Sigmoid colon (tissue), 7 donors: ENCODE data around the gene NEURL1B. TPM values are rescaled to one million over a fixed set of nuclear protein-coding genes. Genes with fewer than 3 reads are reported as not detected.
"Not testable (repeated sequence)": the region's sequence is repeated elsewhere in the genome, so short reads cannot be mapped to it uniquely, and the experiment has no call there.

Experiments used
- DNase-seq: peaks from one replicate; pipeline ENCODE4 v3.0.0-alpha.2; 2019
- H3K27ac ChIP-seq, 4 donors: fragments of 200-600 bp; sonication (generic); one replicate each; pipeline ENCODE4 v1.5.1; 2016 to 2019; ENCODE audit warnings: mild to moderate bottlenecking in 1 of 4
- H3K27me3 ChIP-seq, 3 donors: fragments of 200-600 bp; sonication (generic); one replicate each; pipeline ENCODE4 v1.5.1; 2019; ENCODE audit warnings: mild to moderate bottlenecking in 1 of 3
- H3K36me3 ChIP-seq, 4 donors: fragments of 200-600 bp; sonication (generic); one replicate each; pipeline ENCODE4 v1.5.1; 2016 to 2019
- H3K4me1 ChIP-seq, 4 donors: fragments of 200-600 bp; sonication (generic); one replicate each; pipeline ENCODE4 v1.5.1; 2017 to 2019
- H3K4me3 ChIP-seq, 4 donors: fragments of 200-600 bp; sonication (generic); one replicate each; pipeline ENCODE4 v1.5.1; 2017 to 2019; ENCODE audit warnings: mild to moderate bottlenecking in 2 of 4, moderate library complexity in 1 of 4
- H3K9me3 ChIP-seq, 4 donors: fragments of 200-600 bp in 3 of 4; sonication (generic) in 3 of 4; one replicate each; pipeline versions ENCODE4 v1.5.1 to v1.6.1; 2013 to 2019
- EP300 ChIP-seq, 4 donors: sonication (generic); formaldehyde crosslinking; IDR thresholded peaks; one replicate each; pipeline ENCODE4 v1.6.1; 2017; ENCODE audit warnings: antibody characterized with exemption in 4 of 4
- POLR2A ChIP-seq, 2 donors: fragments of 450-650 bp; IDR thresholded peaks; one replicate each; pipeline ENCODE4 v1.6.1; 2016; ENCODE audit warnings: antibody characterized with exemption in 2 of 2, mild to moderate bottlenecking in 2 of 2, moderate library complexity in 2 of 2
- POLR2AphosphoS5 ChIP-seq, 4 donors: sonication (generic); formaldehyde crosslinking; IDR thresholded peaks; one replicate each; pipeline ENCODE4 v1.6.1; 2017; ENCODE audit warnings: antibody characterized with exemption in 4 of 4
- WGBS, 2 donors: extraction: QIAGEN DNeasy Blood & Tissue Kit; methylation state at CpG; one replicate each; pipeline ENCODE4 v1.1.7; 2013; 5-methylcytosine and 5-hydroxymethylcytosine counted together
- intact Hi-C: fragments of 100-400 bp; cut with DNase I; formaldehyde crosslinking; loops from one replicate; pipeline ENCODE4 v1.15.1; 2023
- polyA plus RNA-seq, 3 donors: library from polyadenylated mRNA; stranded (reverse); fragments of 200-250 nt; gene quantifications; one replicate each; pipeline ENCODE4 v1.2.3, GENCODE V29; 2013
- total RNA-seq, 4 donors: library from RNA; depleted of rRNA; stranded (reverse); fragments of >200 nt; gene quantifications; one replicate each; pipeline ENCODE4 v1.1.0, GENCODE V29; 2016
- TF ChIP-seq, protein P1 (sequence below), 4 experiments: fragments of 450-650 bp in 3 of 4; fragments of 200-600 bp in 1 of 4; IDR thresholded peaks; one replicate each; pipeline ENCODE4 v1.5.1; 2016 to 2019; ENCODE audit warnings: antibody characterized with exemption in 4 of 4, mild to moderate bottlenecking in 3 of 4, moderate library complexity in 2 of 4
- donor health status: healthy with polysubstance abuse.
- donor health status: Bipolar disorder and iron deficiency.
- donor health status: healthy.

The NEURL1B gene
- total and polyA plus RNA-seq, 7 donors: 12.6 to 53.2 (median 32.9) TPM

DNA sequence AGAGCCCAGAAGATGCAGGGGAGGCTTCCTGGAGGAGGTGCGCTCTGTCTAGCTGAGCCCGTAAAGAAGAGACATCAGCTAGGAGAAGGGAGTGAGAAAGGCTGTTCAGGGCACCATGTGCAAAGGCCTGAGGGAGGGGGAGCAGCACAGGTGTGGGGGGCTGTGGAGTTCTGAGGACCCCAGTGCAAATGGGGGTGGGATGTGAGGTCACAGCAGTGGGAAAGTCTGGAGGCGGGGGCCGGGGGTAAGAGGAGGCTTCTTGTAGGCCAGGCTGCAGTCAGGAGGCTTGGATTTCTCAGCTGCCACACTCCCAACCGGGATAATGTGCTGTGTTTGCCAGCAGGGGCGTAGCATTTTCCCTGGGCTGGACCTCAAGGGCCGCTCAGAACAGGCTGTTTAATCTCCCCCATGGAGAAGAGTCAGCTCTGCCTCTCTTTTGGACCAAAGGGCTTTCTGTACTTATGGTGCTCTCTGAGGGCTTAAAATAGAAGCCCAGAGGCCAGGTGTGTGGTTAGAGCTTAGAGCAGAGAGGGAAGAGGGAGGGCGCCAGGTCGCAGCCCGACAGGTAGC, 5.7 kb downstream of the NEURL1B start:
- H3K9me3 ChIP-seq: no peaks in the 10 kb centered on the region
- no peaks in the 10 kb centered on the region for H3K27me3 ChIP-seq
- H3K36me3 ChIP-seq: no peaks in the 10 kb centered on the region
- intact Hi-C loops: no loop called here
- peak in 2 of 4 donors; percentile 15 to 61 for TF ChIP-seq EP300 (IDR thresholded peaks at IDR 0.05)
- TF ChIP-seq POLR2A (IDR thresholded peaks at IDR 0.05): no peak
- TF ChIP-seq, protein P1, sequence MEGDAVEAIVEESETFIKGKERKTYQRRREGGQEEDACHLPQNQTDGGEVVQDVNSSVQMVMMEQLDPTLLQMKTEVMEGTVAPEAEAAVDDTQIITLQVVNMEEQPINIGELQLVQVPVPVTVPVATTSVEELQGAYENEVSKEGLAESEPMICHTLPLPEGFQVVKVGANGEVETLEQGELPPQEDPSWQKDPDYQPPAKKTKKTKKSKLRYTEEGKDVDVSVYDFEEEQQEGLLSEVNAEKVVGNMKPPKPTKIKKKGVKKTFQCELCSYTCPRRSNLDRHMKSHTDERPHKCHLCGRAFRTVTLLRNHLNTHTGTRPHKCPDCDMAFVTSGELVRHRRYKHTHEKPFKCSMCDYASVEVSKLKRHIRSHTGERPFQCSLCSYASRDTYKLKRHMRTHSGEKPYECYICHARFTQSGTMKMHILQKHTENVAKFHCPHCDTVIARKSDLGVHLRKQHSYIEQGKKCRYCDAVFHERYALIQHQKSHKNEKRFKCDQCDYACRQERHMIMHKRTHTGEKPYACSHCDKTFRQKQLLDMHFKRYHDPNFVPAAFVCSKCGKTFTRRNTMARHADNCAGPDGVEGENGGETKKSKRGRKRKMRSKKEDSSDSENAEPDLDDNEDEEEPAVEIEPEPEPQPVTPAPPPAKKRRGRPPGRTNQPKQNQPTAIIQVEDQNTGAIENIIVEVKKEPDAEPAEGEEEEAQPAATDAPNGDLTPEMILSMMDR (IDR thresholded peaks at IDR 0.05): peak; percentile 43 to 66 (median 54)
- TF ChIP-seq POLR2AphosphoS5 (IDR thresholded peaks at IDR 0.05): peak; percentile 52 to 73 (median 61)
- WGBS, 2 donors: 51 to 68% methylated on average over 10 of the region's 10 CpGs
- DNase-seq: peak; percentile 92
- H3K4me3 ChIP-seq: no peak overlapping the region
- H3K4me1 ChIP-seq: peaks cover 0 to 98% (median 93%) of the 10 kb centered on the region in 4 donors
- peak overlapping the region; percentile 94 to 99 (median 96) for H3K27ac ChIP-seq

DNA sequence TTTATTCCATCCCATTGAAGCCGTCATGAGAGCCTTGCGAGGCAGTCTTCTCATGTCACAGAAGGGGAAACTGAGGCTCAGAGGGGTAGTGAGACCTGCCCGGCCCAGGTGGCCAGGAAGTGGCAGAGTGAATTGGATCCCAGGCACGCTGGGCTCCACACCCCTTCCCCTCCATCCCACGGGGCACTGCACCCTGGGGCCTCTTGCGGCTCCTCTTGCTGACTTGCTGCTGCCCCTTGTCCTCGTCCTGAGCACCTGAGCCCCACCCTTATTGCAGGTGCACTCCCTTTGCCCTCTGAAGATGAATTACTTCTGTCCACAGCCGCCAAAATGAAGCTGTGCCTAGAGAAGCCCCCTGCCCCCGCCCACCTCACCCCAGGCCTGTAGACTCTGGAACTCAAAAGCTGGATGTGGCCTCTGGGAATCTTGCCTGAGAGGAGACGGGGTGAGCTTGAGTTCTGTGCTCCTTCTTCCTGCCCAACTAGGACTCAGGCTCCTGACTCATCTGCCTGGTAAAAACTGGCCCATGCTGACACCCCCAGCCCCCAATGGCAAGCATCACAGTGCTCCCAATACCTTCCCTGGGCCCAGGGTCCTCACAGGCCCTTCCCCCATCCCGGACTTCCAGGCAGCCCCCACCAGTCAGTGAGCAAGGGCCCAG, 6.4 kb downstream of the NEURL1B start:
- TF ChIP-seq EP300 (IDR thresholded peaks at IDR 0.05) (no peak), POLR2A (IDR thresholded peaks at IDR 0.05) (no peak), POLR2AphosphoS5 (IDR thresholded peaks at IDR 0.05) (no peak)
- TF ChIP-seq, protein P1 (IDR thresholded peaks at IDR 0.05): no peak
- Histone ChIP-seq H3K4me1 (peaks cover 0 to 99% (median 94%) of the 10 kb centered on the region in 4 donors), H3K9me3 (no peaks in the 10 kb centered on the region), H3K36me3 (no peaks in the 10 kb centered on the region), H3K4me3 (no peak overlapping the region), H3K27me3 (no peaks in the 10 kb centered on the region), H3K27ac (peak overlapping the region; percentile 94 to 99 (median 96))
- WGBS, 2 donors: 38 to 72% methylated on average over 11 of the region's 11 CpGs
- DNase-seq: no peak
- intact Hi-C loops: no loop called here

DNA sequence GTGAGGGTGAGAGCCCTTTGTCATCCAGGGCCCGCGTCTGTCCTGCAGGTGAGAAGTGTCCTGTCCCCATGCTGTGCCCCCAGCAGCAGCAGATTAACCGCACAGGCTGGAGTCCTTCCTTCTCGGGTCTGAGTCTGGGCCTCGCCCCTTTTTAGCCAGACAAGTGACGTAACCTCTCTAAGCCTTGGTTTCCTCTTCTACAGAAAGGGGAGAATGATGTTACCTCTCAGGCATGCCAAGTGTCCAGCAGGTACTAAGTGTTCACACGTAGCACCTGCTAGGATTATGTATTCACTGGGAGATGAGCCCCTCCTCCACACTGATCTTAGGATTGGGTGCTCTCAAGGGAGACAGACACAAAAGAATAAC, 6.9 kb downstream of the NEURL1B start:
- TF ChIP-seq EP300 (IDR thresholded peaks at IDR 0.05) (no peak), POLR2AphosphoS5 (IDR thresholded peaks at IDR 0.05) (no peak), POLR2A (IDR thresholded peaks at IDR 0.05) (no peak)
- TF ChIP-seq, protein P1 (IDR thresholded peaks at IDR 0.05): no peak
- Histone ChIP-seq H3K4me3 (no peak overlapping the region), H3K9me3 (no peaks in the 10 kb centered on the region), H3K27me3 (no peaks in the 10 kb centered on the region), H3K27ac (peak overlapping the region; percentile 94 to 99 (median 96)), H3K36me3 (no peaks in the 10 kb centered on the region), H3K4me1 (peaks cover 0 to 100% (median 97%) of the 10 kb centered on the region in 4 donors)
- intact Hi-C loops: no loop called here
- DNase-seq: no peak
- 50 to 66% methylated on average over 7 of the region's 7 CpGs for WGBS, 2 donors

DNA sequence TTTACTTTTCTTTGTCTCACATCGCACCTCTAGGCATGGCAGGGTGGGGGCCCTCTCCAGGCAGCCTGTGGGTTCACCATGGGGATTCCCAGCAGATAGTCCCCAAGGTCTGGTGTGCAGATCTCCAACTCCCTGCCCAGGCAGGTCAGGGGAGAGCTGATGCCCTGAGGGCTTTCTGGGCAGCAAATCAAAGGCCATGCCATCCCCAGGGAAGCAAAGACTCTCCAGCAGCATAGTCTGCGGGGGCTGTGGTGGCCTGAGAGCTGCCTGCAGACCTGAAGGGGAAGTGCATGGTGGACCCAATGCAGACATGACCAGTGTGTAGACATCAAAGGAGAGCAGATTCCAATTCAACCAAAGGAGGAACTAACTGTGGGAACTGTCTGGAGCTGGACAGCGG, 7.7 kb downstream of the NEURL1B start:
- Histone ChIP-seq H3K4me1 (peaks cover 0 to 100% (median 93%) of the 10 kb centered on the region in 4 donors), H3K9me3 (no peaks in the 10 kb centered on the region), H3K27me3 (no peaks in the 10 kb centered on the region), H3K36me3 (no peaks in the 10 kb centered on the region), H3K27ac (peak overlapping the region; percentile 94 to 99 (median 96)), H3K4me3 (no peak overlapping the region)
- DNase-seq: no peak
- intact Hi-C loops: no loop called here
- TF ChIP-seq, protein P1 (IDR thresholded peaks at IDR 0.05): no peak
- TF ChIP-seq POLR2AphosphoS5 (IDR thresholded peaks at IDR 0.05) (no peak), EP300 (IDR thresholded peaks at IDR 0.05) (no peak), POLR2A (IDR thresholded peaks at IDR 0.05) (no peak)
- 85 to 86% methylated on average over 3 of the region's 3 CpGs for WGBS, 2 donors

DNA sequence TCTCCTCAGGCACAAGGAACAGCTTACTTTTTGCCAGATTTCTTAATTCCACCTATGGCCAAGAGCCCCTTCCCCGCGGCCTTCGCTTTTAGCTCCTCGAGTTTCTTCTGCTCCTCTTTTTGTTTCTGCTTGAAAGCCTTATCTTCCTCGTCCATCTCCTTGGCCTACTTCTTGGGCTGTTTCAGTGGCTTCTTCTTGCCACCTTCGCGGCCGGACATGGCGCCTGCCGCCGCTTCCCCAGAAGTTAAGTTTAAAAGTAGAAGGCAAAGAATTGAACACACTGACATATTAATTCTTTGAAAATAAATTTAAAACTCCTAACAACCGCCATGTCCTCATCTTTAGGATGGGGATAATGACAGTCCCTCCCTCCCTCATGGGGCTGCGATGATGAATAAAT, 15.4 kb downstream of the NEURL1B start:
- WGBS, 2 donors: 96 to 97% methylated on average over 13 of the region's 13 CpGs
- intact Hi-C loops, H3K4me3 ChIP-seq, H3K27me3 ChIP-seq, H3K9me3 ChIP-seq, H3K36me3 ChIP-seq: not testable (repeated sequence)
- DNase-seq: peak; percentile 30
- H3K27ac ChIP-seq: peak overlapping the region; percentile 32 to 99 (median 92)
- H3K4me1 ChIP-seq: peaks cover 0 to 88% (median 77%) of the 10 kb centered on the region in 4 donors
